Peyer's patch (tissue), 4 donors: ENCODE measurements around the gene THPO. TPM values are rescaled to one million over a fixed set of nuclear protein-coding genes. Genes with fewer than 3 reads are reported as not detected.

Experiments used
- DNase-seq, 3 donors: peaks; one replicate each; pipeline ENCODE4 v3.0.0-alpha.2; 2017 to 2019
- H3K27ac ChIP-seq, 4 donors: fragments of 200-600 bp; sonication (generic); one replicate each; pipeline ENCODE4 v1.5.1; 2016 to 2019
- H3K27me3 ChIP-seq, 2 donors: fragments of 200-600 bp; sonication (generic); one replicate each; pipeline ENCODE4 v1.5.1; 2019
- H3K36me3 ChIP-seq, 3 donors: fragments of 200-600 bp; sonication (generic); one replicate each; pipeline ENCODE4 v1.5.1; 2016 to 2019
- H3K4me1 ChIP-seq, 4 donors: fragments of 200-600 bp; sonication (generic); one replicate each; pipeline ENCODE4 v1.5.1; 2016 to 2019
- H3K4me3 ChIP-seq, 4 donors: fragments of 200-600 bp; sonication (generic); 1 replicate in 3 of 4; 2 replicates in 1 of 4; pipeline ENCODE4 v1.5.1; 2016 to 2019; ENCODE audit warnings: mild to moderate bottlenecking in 1 of 4
- H3K9me3 ChIP-seq, 4 donors: fragments of 200-600 bp; sonication (generic); one replicate each; pipeline ENCODE4 v1.5.1; 2016 to 2019; ENCODE audit warnings: mild to moderate bottlenecking in 1 of 4
- POLR2A ChIP-seq, 2 donors: fragments of 450-650 bp; IDR thresholded peaks; one replicate each; pipeline ENCODE4 v1.5.1; 2017; ENCODE audit warnings: antibody characterized with exemption in 2 of 2, mild to moderate bottlenecking in 2 of 2, moderate library complexity in 2 of 2
- total RNA-seq, 4 donors: library from RNA; depleted of rRNA; stranded (reverse); fragments of >200 nt; gene quantifications; one replicate each; pipeline ENCODE4 v1.1.0, GENCODE V29; 2016
- TF ChIP-seq, protein P1 (sequence below), 6 experiments: fragments of 450-650 bp in 4 of 6; fragments of 200-600 bp in 2 of 6; sonication (generic) in 1 of 6; IDR thresholded peaks; one replicate each; pipeline ENCODE4 v1.5.1; 2017 to 2019; ENCODE audit warnings: antibody characterized with exemption in 6 of 6, mild to moderate bottlenecking in 3 of 6, moderate library complexity in 1 of 6

The THPO gene
- total RNA-seq, 4 donors from 2014 or later: 0.54 to 2.5 TPM; not detected in 2

DNA sequence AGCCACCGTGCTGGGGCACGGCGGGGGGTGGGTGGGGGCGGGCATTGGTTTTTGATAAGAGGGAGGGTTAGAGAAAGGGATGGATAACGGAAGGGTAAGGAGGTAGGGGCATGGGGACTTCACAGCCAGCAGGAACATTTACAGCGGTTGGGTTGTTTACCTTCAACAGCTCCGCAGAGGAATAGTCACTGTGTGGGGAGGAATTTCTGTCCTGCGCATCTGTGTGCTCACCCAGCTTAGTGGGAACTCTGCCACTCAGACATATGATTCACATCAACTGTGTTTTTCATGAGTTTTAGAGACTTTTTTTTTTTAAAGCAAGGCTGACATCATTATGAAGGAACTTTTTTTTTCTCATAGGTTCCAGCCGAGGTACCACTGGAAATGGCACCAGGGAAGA is 21.4 kb upstream of the THPO start:
- TF ChIP-seq, protein P1, sequence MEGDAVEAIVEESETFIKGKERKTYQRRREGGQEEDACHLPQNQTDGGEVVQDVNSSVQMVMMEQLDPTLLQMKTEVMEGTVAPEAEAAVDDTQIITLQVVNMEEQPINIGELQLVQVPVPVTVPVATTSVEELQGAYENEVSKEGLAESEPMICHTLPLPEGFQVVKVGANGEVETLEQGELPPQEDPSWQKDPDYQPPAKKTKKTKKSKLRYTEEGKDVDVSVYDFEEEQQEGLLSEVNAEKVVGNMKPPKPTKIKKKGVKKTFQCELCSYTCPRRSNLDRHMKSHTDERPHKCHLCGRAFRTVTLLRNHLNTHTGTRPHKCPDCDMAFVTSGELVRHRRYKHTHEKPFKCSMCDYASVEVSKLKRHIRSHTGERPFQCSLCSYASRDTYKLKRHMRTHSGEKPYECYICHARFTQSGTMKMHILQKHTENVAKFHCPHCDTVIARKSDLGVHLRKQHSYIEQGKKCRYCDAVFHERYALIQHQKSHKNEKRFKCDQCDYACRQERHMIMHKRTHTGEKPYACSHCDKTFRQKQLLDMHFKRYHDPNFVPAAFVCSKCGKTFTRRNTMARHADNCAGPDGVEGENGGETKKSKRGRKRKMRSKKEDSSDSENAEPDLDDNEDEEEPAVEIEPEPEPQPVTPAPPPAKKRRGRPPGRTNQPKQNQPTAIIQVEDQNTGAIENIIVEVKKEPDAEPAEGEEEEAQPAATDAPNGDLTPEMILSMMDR (IDR thresholded peaks at IDR 0.05): no peak
- TF ChIP-seq POLR2A (IDR thresholded peaks at IDR 0.05): no peak
- Histone ChIP-seq H3K27ac (no peak overlapping the region), H3K9me3 (no peaks in the 10 kb centered on the region), H3K4me3 (no peak overlapping the region), H3K27me3 (no peaks in the 10 kb centered on the region), H3K36me3 (no peaks in the 10 kb centered on the region), H3K4me1 (no peaks in the 10 kb centered on the region)
- DNase-seq: no peak

DNA sequence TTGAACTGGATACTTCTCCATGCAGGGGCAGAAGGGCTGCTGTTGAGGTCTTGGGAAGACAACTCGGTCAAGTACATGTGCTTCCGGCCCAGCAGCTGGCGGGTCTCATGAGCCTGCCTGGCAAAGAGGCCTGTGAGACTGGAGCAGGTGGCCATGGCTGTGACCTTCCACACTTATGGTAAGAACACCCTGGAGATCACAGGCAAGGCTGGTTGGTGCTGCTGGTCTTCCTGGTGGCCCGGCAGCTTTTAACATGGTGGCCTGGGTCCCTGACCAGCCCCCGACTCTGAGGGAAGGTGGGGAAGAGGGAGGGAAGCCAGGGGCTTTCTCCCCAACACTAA is 17.3 kb upstream of the THPO start:
- TF ChIP-seq, protein P1 (IDR thresholded peaks at IDR 0.05): no peak
- no peak for TF ChIP-seq POLR2A (IDR thresholded peaks at IDR 0.05)
- Histone ChIP-seq H3K36me3 (no peaks in the 10 kb centered on the region), H3K27me3 (no peaks in the 10 kb centered on the region), H3K27ac (no peak overlapping the region), H3K4me1 (no peaks in the 10 kb centered on the region), H3K4me3 (no peak overlapping the region), H3K9me3 (no peaks in the 10 kb centered on the region)
- no peak for DNase-seq

DNA sequence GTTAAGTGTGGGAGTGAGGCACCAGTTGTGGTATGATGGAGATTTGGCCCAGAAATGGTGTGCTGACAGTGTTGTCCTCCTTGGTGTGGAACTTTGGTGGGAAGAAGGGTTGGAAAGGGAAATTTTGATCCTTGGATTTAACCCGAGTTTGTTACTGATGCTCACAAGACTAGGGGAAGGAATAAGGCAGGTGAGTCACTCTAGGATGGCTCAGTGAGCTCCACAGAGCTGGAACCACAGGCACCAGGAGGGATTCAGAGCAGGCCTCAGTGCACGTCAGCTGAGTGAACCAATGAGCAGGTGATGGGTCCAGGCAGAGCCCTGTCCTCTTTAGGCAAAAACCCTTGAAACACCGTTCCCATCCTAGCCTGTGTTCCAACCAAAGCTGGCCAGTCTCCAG is 13.3 kb upstream of the THPO start:
- Histone ChIP-seq H3K4me3 (no peak overlapping the region), H3K9me3 (no peaks in the 10 kb centered on the region), H3K27ac (no peak overlapping the region), H3K4me1 (no peaks in the 10 kb centered on the region), H3K27me3 (no peaks in the 10 kb centered on the region), H3K36me3 (no peaks in the 10 kb centered on the region)
- no peak for DNase-seq
- TF ChIP-seq POLR2A (IDR thresholded peaks at IDR 0.05): no peak
- TF ChIP-seq, protein P1 (IDR thresholded peaks at IDR 0.05): no peak

DNA sequence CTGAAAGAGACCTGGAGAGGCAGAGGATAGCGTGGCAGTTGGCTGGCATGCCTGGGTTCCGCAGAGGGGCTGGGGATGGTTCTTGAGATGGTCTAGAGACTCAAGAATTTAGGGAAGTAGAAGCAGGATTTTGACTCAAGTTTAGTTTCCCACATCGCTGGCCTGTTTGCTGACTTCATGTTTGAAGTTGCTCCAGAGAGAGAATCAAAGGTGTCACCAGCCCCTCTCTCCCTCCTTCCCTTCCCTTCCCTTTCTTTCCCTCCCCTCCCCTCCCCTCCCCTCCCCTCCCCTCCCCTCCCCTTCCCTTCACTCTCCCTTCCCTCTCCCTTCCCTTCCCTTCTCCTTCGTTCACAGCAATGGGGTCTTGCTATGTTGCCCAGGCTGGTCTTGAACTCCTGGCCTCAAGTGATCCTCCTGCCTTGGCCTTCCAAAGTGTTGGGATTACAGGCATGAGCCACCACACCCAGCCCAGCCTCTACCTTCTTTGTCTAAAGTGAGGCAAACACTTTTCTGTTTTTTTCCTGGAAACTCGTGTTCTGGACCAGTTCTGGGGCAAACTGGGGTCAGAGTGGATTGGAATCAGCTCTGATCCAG is 12.0 kb upstream of the THPO start:
- Histone ChIP-seq H3K4me1 (no peaks in the 10 kb centered on the region), H3K4me3 (no peak overlapping the region), H3K27ac (no peak overlapping the region), H3K36me3 (no peaks in the 10 kb centered on the region), H3K27me3 (no peaks in the 10 kb centered on the region), H3K9me3 (no peaks in the 10 kb centered on the region)
- no peak for TF ChIP-seq POLR2A (IDR thresholded peaks at IDR 0.05)
- TF ChIP-seq, protein P1 (IDR thresholded peaks at IDR 0.05): no peak
- no peak for DNase-seq

DNA sequence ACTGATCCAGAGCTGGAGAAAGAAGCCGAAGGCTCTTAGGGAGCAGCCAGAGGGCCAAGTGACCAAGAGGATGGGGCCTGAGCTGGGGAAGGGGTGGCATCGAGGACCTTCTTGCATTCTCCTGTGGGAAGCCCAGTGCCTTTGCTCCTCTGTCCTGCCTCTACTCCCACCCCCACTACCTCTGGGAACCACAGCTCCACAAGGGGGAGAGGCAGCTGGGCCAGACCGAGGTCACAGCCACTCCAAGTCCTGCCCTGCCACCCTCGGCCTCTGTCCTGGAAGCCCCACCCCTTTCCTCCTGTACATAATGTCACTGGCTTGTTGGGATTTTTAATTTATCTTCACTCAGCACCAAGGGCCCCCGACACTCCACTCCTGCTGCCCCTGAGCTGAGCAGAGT is 11.4 kb upstream of the THPO start:
- DNase-seq: no peak
- TF ChIP-seq, protein P1 (IDR thresholded peaks at IDR 0.05): no peak
- no peak for TF ChIP-seq POLR2A (IDR thresholded peaks at IDR 0.05)
- Histone ChIP-seq H3K27ac (no peak overlapping the region), H3K4me1 (no peaks in the 10 kb centered on the region), H3K36me3 (no peaks in the 10 kb centered on the region), H3K27me3 (no peaks in the 10 kb centered on the region), H3K4me3 (no peak overlapping the region), H3K9me3 (no peaks in the 10 kb centered on the region)

DNA sequence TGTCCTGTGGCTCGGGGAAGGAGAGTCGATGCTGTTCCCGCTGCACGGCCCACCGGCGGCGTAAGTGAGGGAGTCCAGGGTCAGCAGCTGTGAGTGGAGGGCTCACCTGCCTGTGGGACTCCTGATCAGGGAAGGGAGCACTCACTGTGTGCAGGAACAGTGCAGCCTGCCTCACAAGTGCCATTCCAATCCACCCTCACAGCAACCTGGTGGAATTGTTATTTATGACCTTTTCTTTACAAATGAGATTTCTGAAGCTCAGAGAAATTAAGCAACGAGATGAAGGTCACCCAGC is 10.9 kb upstream of the THPO start:
- TF ChIP-seq POLR2A (IDR thresholded peaks at IDR 0.05): no peak
- TF ChIP-seq, protein P1 (IDR thresholded peaks at IDR 0.05): no peak
- Histone ChIP-seq H3K9me3 (no peaks in the 10 kb centered on the region), H3K4me1 (no peaks in the 10 kb centered on the region), H3K27ac (no peak overlapping the region), H3K27me3 (no peaks in the 10 kb centered on the region), H3K36me3 (no peaks in the 10 kb centered on the region), H3K4me3 (no peak overlapping the region)
- no peak for DNase-seq
